ENCODE measurements around the gene C17orf67.

DNA sequence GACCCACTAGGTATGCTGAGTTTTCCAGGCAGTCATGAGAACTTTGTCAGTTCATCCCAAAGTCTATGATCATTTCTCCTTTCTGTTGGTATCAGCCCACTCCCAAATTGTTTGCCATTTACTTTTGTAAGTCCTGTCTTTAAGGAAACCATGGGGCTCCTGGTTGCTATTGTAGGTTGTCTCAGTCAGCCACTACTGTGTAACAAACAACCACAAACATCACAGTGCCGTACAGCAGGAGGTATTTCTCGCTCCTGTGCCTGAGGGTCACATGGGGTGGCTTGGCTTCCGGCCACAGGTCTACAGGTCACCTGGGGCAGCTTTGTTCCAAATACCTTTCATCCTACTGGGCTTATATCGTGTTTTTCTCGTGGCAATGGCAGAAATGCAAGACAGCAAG, 71.6 kb downstream of the C17orf67 start:
- TF ChIP-seq EZH2 (IDR thresholded peaks at IDR 0.05; ENCODE audit: insufficient read depth, poor library complexity, severe bottlenecking) (no peak), EZH2phosphoT487 (IDR thresholded peaks at IDR 0.05; ENCODE audit: insufficient read depth, low read depth) (no peak)
